ENCODE measurements around the gene CCSAP. TPM values are rescaled to one million over a fixed set of nuclear protein-coding genes. Genes with fewer than 3 reads are reported as not detected.

CCSAP gene
- polyA plus RNA-seq, 3 donors, result 5.2 to 12.2 (median 6.7) TPM

GRCh38 chr1:229325401-229325800, 17.4 kb downstream of the CCSAP start:
- Histone ChIP-seq H3K9ac (ENCODE audit: insufficient read depth, low read length, poor library complexity, severe bottlenecking) (peak overlapping the region; percentile 35), H3K4me1 (ENCODE audit: control insufficient read depth in 1 of 2, insufficient read depth in 2 of 2, low read length in 2 of 2) (peaks cover 0 to 20% of the 10 kb centered on the region in 2 donors), H3K79me2 (ENCODE audit: insufficient read depth, low read length) (peaks cover 53% of the 10 kb centered on the region), H3K27me3 (ENCODE audit: control insufficient read depth in 2 of 2, insufficient read depth in 2 of 2, low read length in 2 of 2) (no peaks in the 10 kb centered on the region), H3K4me3 (replicated peaks in 1 of 3; ENCODE audit: low read depth in 2 of 3, low read length in 3 of 3) (peak overlapping the region in 2 of 3 experiments; percentile 42 to 57), H3K27ac (ENCODE audit: low read depth in 1 of 2, low read length in 2 of 2) (peak overlapping the region in 1 of 2 donors; percentile 76), H3K9me3 (replicated peaks in 1 of 2; ENCODE audit: control insufficient read depth in 1 of 2, insufficient read depth in 1 of 2, low read length in 2 of 2) (no peaks in the 10 kb centered on the region), H4K20me1 (ENCODE audit: insufficient read depth, low read length) (peaks cover 3% of the 10 kb centered on the region), H3K4me2 (replicated peaks; ENCODE audit: extremely low read depth, low read length, poor library complexity, severe bottlenecking) (peak overlapping the region; percentile 48), H2AFZ (ENCODE audit: insufficient read depth, low read depth, low read length, poor library complexity, severe bottlenecking) (peak overlapping the region; percentile 44), H3K36me3 (replicated peaks in 1 of 2; ENCODE audit: control insufficient read depth in 1 of 2, insufficient read depth in 2 of 2, low read length in 2 of 2) (peaks cover 46 to 80% of the 10 kb centered on the region in 2 donors)
- WGBS (ENCODE audit: insufficient coverage), result no CpG with 5 or more reads among the region's 2 CpGs
- Mint-ChIP-seq H3K4me1 (peaks cover 12% of the 10 kb centered on the region), H3K4me3 (no peak overlapping the region), H3K27me3 (ENCODE audit: low read depth in 3 of 3) (no peaks in the 10 kb centered on the region), H3K36me3 (peaks cover 67 to 71% of the 10 kb centered on the region in 2 donors), H3K9me3 (no peaks in the 10 kb centered on the region), H3K27ac (peak overlapping the region; percentile 41 to 80 (median 59))
- intact Hi-C loops (cut with micrococcal nuclease), result no loop called here
- DNase-seq, result no peak
- TF ChIP-seq CTCF (IDR thresholded peaks at IDR 0.05), result no peak

DNA sequence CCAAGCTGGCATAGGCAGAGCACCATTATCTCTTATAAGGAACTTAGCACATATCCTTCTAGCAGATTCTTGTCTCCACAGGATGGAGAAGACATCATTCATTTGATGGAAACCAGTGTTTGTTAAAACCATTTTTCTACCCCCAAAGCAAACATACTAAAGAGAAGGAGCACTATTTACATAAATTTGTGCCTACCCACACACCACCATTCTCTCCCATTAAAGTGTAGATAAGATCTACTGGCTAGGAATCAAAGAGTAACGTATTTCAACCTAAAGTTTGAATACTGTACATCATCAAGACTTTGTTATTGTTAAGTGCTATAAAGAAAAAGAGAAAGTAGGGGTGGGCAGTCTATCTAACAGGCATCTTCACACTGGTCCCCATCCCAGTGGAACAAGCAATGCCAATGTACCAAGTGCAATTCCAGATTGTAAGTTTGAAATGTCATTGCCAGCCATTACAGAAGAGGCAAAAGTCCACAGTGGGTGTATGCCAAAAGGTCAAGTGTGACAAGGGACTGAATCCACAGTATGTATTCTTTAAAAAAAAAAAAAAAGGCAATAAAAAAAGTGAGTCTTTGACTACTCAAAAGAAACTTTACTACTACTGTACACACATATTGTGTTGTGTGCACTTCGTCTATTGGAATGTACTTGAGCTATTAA, 18.8 kb downstream of the CCSAP start:
- Histone ChIP-seq H3K9me3 (replicated peaks in 1 of 2; ENCODE audit: control insufficient read depth in 1 of 2, insufficient read depth in 1 of 2, low read length in 2 of 2) (no peaks in the 10 kb centered on the region), H3K4me3 (replicated peaks in 1 of 3; ENCODE audit: low read depth in 2 of 3, low read length in 3 of 3) (no peak overlapping the region), H3K9ac (ENCODE audit: insufficient read depth, low read length, poor library complexity, severe bottlenecking) (no peak overlapping the region), H3K36me3 (replicated peaks in 1 of 2; ENCODE audit: control insufficient read depth in 1 of 2, insufficient read depth in 2 of 2, low read length in 2 of 2) (peaks cover 57 to 81% of the 10 kb centered on the region in 2 donors), H3K79me2 (ENCODE audit: insufficient read depth, low read length) (peaks cover 40% of the 10 kb centered on the region), H3K27me3 (ENCODE audit: control insufficient read depth in 2 of 2, insufficient read depth in 2 of 2, low read length in 2 of 2) (no peaks in the 10 kb centered on the region), H3K4me1 (ENCODE audit: control insufficient read depth in 1 of 2, insufficient read depth in 2 of 2, low read length in 2 of 2) (peaks cover 0 to 20% of the 10 kb centered on the region in 2 donors), H3K4me2 (replicated peaks; ENCODE audit: extremely low read depth, low read length, poor library complexity, severe bottlenecking) (no peak overlapping the region), H2AFZ (ENCODE audit: insufficient read depth, low read depth, low read length, poor library complexity, severe bottlenecking) (no peak overlapping the region), H4K20me1 (ENCODE audit: insufficient read depth, low read length) (no peaks in the 10 kb centered on the region), H3K27ac (ENCODE audit: low read depth in 1 of 2, low read length in 2 of 2) (peak overlapping the region in 1 of 2 donors; percentile 76)
- H3K27ac Mint-ChIP-seq, result peak overlapping the region in 1 of 7 donors; percentile 7
- TF ChIP-seq CTCF (IDR thresholded peaks at IDR 0.05), result no peak
- H3K36me3 Mint-ChIP-seq, result peaks cover 69 to 78% of the 10 kb centered on the region in 2 donors
- no peak overlapping the region for H3K4me3 Mint-ChIP-seq
- no peaks in the 10 kb centered on the region for H3K9me3 Mint-ChIP-seq
- DNase-seq, result no peak
- peaks cover 10% of the 10 kb centered on the region for H3K4me1 Mint-ChIP-seq
- intact Hi-C loops (cut with micrococcal nuclease), result no loop called here
- no peaks in the 10 kb centered on the region for H3K27me3 Mint-ChIP-seq (ENCODE audit: low read depth in 3 of 3)
- no CpG with 5 or more reads among the region's 2 CpGs for WGBS (ENCODE audit: insufficient coverage)
